ENCODE results near the gene DCLK1.

DCLK1 gene

GRCh38 chr13:36158611-36159010, 27.4 kb upstream of the DCLK1 start:
- H3K27ac ChIP-seq = no peak overlapping the region
- H2AFZ ChIP-seq (ENCODE audit: low read depth) = no peak overlapping the region
- no peak overlapping the region for H3K9ac ChIP-seq
- TF ChIP-seq, protein P1, sequence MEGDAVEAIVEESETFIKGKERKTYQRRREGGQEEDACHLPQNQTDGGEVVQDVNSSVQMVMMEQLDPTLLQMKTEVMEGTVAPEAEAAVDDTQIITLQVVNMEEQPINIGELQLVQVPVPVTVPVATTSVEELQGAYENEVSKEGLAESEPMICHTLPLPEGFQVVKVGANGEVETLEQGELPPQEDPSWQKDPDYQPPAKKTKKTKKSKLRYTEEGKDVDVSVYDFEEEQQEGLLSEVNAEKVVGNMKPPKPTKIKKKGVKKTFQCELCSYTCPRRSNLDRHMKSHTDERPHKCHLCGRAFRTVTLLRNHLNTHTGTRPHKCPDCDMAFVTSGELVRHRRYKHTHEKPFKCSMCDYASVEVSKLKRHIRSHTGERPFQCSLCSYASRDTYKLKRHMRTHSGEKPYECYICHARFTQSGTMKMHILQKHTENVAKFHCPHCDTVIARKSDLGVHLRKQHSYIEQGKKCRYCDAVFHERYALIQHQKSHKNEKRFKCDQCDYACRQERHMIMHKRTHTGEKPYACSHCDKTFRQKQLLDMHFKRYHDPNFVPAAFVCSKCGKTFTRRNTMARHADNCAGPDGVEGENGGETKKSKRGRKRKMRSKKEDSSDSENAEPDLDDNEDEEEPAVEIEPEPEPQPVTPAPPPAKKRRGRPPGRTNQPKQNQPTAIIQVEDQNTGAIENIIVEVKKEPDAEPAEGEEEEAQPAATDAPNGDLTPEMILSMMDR (conservative IDR thresholded peaks at IDR 0.05; ENCODE audit: low read depth, low read length) = no peak
- H3K4me3 ChIP-seq (IDR thresholded peaks at IDR 0.05; ENCODE audit: insufficient read depth, low read depth, low read length) = no peak overlapping the region
- no peaks in the 10 kb centered on the region for H3K4me1 ChIP-seq (ENCODE audit: low read depth, poor library complexity, severe bottlenecking)
- H3K79me2 ChIP-seq (ENCODE audit: insufficient read depth, low read depth) = no peaks in the 10 kb centered on the region
- H3K36me3 ChIP-seq (ENCODE audit: insufficient read depth) = no peaks in the 10 kb centered on the region
- no peaks in the 10 kb centered on the region for H4K20me1 ChIP-seq (ENCODE audit: insufficient read depth)
- no peaks in the 10 kb centered on the region for H3K27me3 ChIP-seq (ENCODE audit: insufficient read depth, low read depth)
- H3K4me2 ChIP-seq = no peak overlapping the region

DNA sequence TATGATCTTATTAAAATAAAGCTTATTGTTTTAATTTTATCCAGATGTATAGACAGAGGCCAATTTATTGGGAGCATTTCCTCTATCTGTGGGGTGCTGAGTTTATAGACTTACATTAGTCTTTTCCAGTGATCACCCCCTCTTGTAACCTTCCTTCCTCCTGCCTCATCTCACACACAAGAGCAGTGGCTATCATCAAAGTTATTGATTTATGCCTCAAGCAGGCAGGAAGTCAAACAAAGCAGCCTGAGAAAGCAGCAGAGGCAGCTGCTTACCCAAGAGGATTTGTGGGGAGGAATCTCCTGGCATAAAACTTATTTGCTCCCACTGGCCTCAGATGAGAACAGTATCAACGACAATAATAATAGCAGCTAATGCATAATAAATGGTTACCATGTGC, 26.3 kb upstream of the DCLK1 start:
- no peaks in the 10 kb centered on the region for H3K79me2 ChIP-seq (ENCODE audit: insufficient read depth, low read depth)
- H4K20me1 ChIP-seq (ENCODE audit: insufficient read depth) = no peaks in the 10 kb centered on the region
- H3K9ac ChIP-seq = no peak overlapping the region
- H2AFZ ChIP-seq (ENCODE audit: low read depth) = no peak overlapping the region
- H3K4me1 ChIP-seq (ENCODE audit: low read depth, poor library complexity, severe bottlenecking) = no peaks in the 10 kb centered on the region
- H3K4me2 ChIP-seq = no peak overlapping the region
- H3K27ac ChIP-seq = no peak overlapping the region
- no peaks in the 10 kb centered on the region for H3K27me3 ChIP-seq (ENCODE audit: insufficient read depth, low read depth)
- no peaks in the 10 kb centered on the region for H3K36me3 ChIP-seq (ENCODE audit: insufficient read depth)
- no peak overlapping the region for H3K4me3 ChIP-seq (IDR thresholded peaks at IDR 0.05; ENCODE audit: insufficient read depth, low read depth, low read length)
- TF ChIP-seq, protein P1 (conservative IDR thresholded peaks at IDR 0.05; ENCODE audit: low read depth, low read length) = no peak

DNA sequence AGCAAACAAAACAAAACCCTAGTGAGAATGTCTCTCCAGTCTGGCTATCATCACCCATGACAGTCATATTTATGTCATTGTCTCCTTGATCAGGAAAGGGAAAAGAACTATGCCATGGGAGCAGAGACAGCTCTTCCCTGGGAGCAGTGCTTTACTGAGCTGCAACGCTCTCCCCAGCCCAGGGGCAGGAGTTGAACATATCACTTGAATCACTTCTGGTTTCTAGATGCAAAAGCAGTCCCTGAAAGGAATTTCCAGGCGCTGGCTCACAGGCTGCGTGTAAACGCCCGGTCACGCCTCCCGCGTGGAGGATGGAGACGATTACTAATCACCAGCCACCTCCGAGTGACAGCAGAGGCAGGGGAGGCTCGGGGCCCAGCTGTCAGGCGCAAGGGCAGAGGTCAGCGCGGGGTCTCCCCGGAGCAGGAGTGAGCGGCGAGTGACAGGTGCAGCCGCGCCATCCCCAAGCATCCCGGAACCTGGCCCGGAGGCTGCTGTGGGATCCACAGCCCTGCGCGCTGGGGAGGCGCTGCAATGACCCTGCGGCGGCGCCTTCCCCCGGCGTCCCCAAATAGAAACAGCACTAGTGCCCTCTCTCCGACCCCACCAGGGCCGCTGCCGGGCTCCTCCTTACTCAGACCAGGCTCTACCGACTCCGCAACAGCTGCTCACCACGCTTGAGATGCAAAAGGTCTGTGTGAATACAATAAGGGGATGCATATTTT, 23.5 kb upstream of the DCLK1 start:
- no peak overlapping the region for H2AFZ ChIP-seq (ENCODE audit: low read depth)
- H3K27ac ChIP-seq = no peak overlapping the region
- H3K4me1 ChIP-seq (ENCODE audit: low read depth, poor library complexity, severe bottlenecking) = no peaks in the 10 kb centered on the region
- no peaks in the 10 kb centered on the region for H3K36me3 ChIP-seq (ENCODE audit: insufficient read depth)
- no peaks in the 10 kb centered on the region for H4K20me1 ChIP-seq (ENCODE audit: insufficient read depth)
- TF ChIP-seq, protein P1 (conservative IDR thresholded peaks at IDR 0.05; ENCODE audit: low read depth, low read length) = no peak
- no peaks in the 10 kb centered on the region for H3K27me3 ChIP-seq (ENCODE audit: insufficient read depth, low read depth)
- H3K79me2 ChIP-seq (ENCODE audit: insufficient read depth, low read depth) = no peaks in the 10 kb centered on the region
- no peak overlapping the region for H3K9ac ChIP-seq
- H3K4me3 ChIP-seq (IDR thresholded peaks at IDR 0.05; ENCODE audit: insufficient read depth, low read depth, low read length) = no peak overlapping the region
- no peak overlapping the region for H3K4me2 ChIP-seq

DNA sequence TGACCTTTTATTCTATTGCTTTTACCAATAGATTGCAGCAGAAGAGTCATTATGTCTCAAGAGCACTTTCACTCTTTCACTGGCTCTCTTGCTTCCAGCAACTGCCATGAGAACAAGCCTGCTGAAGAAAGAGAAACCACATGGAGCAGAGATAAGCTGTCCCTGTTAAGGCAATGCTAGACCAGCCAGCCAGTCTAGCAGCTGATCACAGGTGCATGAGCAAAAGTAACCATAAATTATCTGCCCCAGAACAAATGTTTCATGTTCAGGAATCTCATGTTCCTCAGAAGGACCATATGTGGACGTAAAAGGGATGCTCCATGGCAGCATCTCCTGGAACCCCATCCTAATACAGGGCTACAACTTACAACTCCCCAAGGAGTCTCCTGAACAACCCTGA, 20.4 kb upstream of the DCLK1 start:
- no peaks in the 10 kb centered on the region for H3K36me3 ChIP-seq (ENCODE audit: insufficient read depth)
- H3K79me2 ChIP-seq (ENCODE audit: insufficient read depth, low read depth) = no peaks in the 10 kb centered on the region
- H3K4me3 ChIP-seq (IDR thresholded peaks at IDR 0.05; ENCODE audit: insufficient read depth, low read depth, low read length) = no peak overlapping the region
- TF ChIP-seq, protein P1 (conservative IDR thresholded peaks at IDR 0.05; ENCODE audit: low read depth, low read length) = no peak
- no peak overlapping the region for H2AFZ ChIP-seq (ENCODE audit: low read depth)
- H3K27me3 ChIP-seq (ENCODE audit: insufficient read depth, low read depth) = no peaks in the 10 kb centered on the region
- no peaks in the 10 kb centered on the region for H3K4me1 ChIP-seq (ENCODE audit: low read depth, poor library complexity, severe bottlenecking)
- no peak overlapping the region for H3K9ac ChIP-seq
- H3K27ac ChIP-seq = no peak overlapping the region
- H3K4me2 ChIP-seq = no peak overlapping the region
- no peaks in the 10 kb centered on the region for H4K20me1 ChIP-seq (ENCODE audit: insufficient read depth)
